HG03521 (cell line): ENCODE measurements around the gene LGALS8.

Experiments
- ATAC-seq: cut with Tn5 transposase; IDR thresholded peaks from one replicate; pipeline ENCODE4 v1.9.1; 2021; ENCODE audit warnings: mild to moderate bottlenecking, moderate library complexity; ENCODE audit not compliant: unreplicated experiment

The LGALS8 gene

GRCh38 chr1:236508593-236509027, 15.2 kb upstream of the LGALS8 start:
- ATAC-seq, result no peak

- ATAC-seq, result no peak
Measured at GRCh38 chr1:236509203-236509602, 14.6 kb upstream of the LGALS8 start.

GRCh38 chr1:236509647-236510401, 14.0 kb upstream of the LGALS8 start:
- ATAC-seq, result no peak

GRCh38 chr1:236511735-236512418, 11.9 kb upstream of the LGALS8 start:
- ATAC-seq, result no peak

GRCh38 chr1:236514703-236515442, 8.9 kb upstream of the LGALS8 start:
- ATAC-seq, result no peak

- ATAC-seq, result no peak
Measured at GRCh38 chr1:236515443-236515958, 8.3 kb upstream of the LGALS8 start.

GRCh38 chr1:236516929-236517704, 6.7 kb upstream of the LGALS8 start:
- ATAC-seq, result no peak

GRCh38 chr1:236518322-236518721, 5.5 kb upstream of the LGALS8 start:
- ATAC-seq, result no peak

GRCh38 chr1:236520445-236521005, 3.3 kb upstream of the LGALS8 start:
- no peak for ATAC-seq

GRCh38 chr1:236522937-236523703, 662 bp upstream of the LGALS8 start:
- ATAC-seq, result peak; percentile 6

- peak; percentile 85 for ATAC-seq
Measured at GRCh38 chr1:236524142-236524894, 536 bp downstream of the LGALS8 start.

- ATAC-seq, result no peak
Measured at GRCh38 chr1:236524895-236525184, 1.1 kb downstream of the LGALS8 start.

GRCh38 chr1:236526079-236526478, 2.3 kb downstream of the LGALS8 start:
- no peak for ATAC-seq

- ATAC-seq, result no peak
Measured at GRCh38 chr1:236530286-236530685, 6.5 kb downstream of the LGALS8 start.

GRCh38 chr1:236530959-236531358, 7.2 kb downstream of the LGALS8 start:
- no peak for ATAC-seq

GRCh38 chr1:236532850-236533249, 9.1 kb downstream of the LGALS8 start:
- no peak for ATAC-seq

GRCh38 chr1:236534151-236534651, 10.4 kb downstream of the LGALS8 start:
- no peak for ATAC-seq

- no peak for ATAC-seq
Measured at GRCh38 chr1:236535190-236535589, 11.4 kb downstream of the LGALS8 start.

GRCh38 chr1:236535662-236536161, 11.9 kb downstream of the LGALS8 start:
- ATAC-seq, result no peak
